Loucy (cell line): Measurements from ENCODE around the gene RRP8.

Experiments
- EZH2phosphoT487 ChIP-seq: fragments of 200-600 bp; IDR thresholded peaks from 2 replicates; pipeline ENCODE4 v1.6.1; 2018; ENCODE audit warnings: antibody characterized with exemption, mild to moderate bottlenecking, moderate library complexity, borderline replicate concordance
- TF ChIP-seq, protein P1 (sequence below): fragments of 200-600 bp; sonication (generic); conservative IDR thresholded peaks from 2 replicates; pipeline ENCODE4 v1.5.1; 2014; ENCODE audit warnings: mild to moderate bottlenecking, antibody characterized with exemption, low read length

DNA sequence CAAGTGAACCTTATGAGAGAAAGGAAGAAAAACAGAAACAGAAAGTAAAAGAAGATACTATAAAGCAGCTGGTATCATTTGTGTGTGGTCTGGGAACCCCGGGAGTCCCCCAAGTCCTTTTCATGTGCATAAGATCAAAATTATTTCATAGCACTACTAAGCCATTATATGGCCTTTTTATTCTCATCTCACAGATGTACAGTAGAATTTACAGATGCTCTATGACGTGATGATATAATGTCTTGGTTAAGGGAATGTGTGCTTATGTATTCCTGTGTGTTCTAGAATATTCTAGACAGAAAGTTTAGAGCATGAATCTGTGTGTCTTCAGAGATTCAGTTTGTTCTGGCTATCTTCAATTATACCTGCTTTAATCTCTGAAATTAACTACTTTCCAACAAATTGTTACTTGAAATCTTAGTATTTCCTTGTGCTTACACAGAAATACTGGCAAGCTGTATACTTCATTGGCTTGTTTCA, 24.4 kb upstream of the RRP8 start:
- TF ChIP-seq, protein P1, sequence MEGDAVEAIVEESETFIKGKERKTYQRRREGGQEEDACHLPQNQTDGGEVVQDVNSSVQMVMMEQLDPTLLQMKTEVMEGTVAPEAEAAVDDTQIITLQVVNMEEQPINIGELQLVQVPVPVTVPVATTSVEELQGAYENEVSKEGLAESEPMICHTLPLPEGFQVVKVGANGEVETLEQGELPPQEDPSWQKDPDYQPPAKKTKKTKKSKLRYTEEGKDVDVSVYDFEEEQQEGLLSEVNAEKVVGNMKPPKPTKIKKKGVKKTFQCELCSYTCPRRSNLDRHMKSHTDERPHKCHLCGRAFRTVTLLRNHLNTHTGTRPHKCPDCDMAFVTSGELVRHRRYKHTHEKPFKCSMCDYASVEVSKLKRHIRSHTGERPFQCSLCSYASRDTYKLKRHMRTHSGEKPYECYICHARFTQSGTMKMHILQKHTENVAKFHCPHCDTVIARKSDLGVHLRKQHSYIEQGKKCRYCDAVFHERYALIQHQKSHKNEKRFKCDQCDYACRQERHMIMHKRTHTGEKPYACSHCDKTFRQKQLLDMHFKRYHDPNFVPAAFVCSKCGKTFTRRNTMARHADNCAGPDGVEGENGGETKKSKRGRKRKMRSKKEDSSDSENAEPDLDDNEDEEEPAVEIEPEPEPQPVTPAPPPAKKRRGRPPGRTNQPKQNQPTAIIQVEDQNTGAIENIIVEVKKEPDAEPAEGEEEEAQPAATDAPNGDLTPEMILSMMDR = no peak
- no peak for TF ChIP-seq EZH2phosphoT487
